GM11168 (cell line): Measurements from ENCODE around the gene BMP3.

Source experiments
- in situ Hi-C: fragments of 300-500 bp; cut with MboI; formaldehyde crosslinking; loops from one replicate; pipeline ENCODE4 v1.12.0; 2022; ENCODE audit warnings: low sequenced_read_pairs; ENCODE audit not compliant: unreplicated experiment

BMP3 gene

GRCh38 chr4:81096566-81096965, 66.1 kb downstream of the BMP3 start:
- in situ Hi-C loops = no loop called here

GRCh38 chr4:81102107-81102506, 71.6 kb downstream of the BMP3 start:
- in situ Hi-C loops = no loop called here

GRCh38 chr4:81106150-81106549, 75.6 kb downstream of the BMP3 start:
- in situ Hi-C loops = no loop called here
